IPS-18a (cell line): ENCODE data around the gene HIC1.
A peak's percentile ranks its signal among the peaks of the same experiment; 100 is the strongest.

Experiments used
- H3K27ac ChIP-seq: one replicate; pipeline ENCODE4 v1.5.1; 2013; ENCODE audit warnings: low read length
- H3K27me3 ChIP-seq: one replicate; pipeline ENCODE4 v1.6.1; 2013; ENCODE audit warnings: mild to moderate bottlenecking, low read length; ENCODE audit not compliant: control insufficient read depth, insufficient read depth
- H3K36me3 ChIP-seq: one replicate; pipeline ENCODE4 v1.6.1; 2013; ENCODE audit warnings: low read depth, low read length; ENCODE audit not compliant: control insufficient read depth
- H3K4me1 ChIP-seq: one replicate; pipeline ENCODE4 v1.6.1; 2013; ENCODE audit warnings: low read depth, low read length; ENCODE audit not compliant: control insufficient read depth
- H3K4me3 ChIP-seq: one replicate; pipeline ENCODE4 v1.5.1; 2013; ENCODE audit warnings: low read length
- H3K9ac ChIP-seq: one replicate; pipeline ENCODE4 v1.6.1; 2013; ENCODE audit warnings: mild to moderate bottlenecking, low read length, moderate library complexity
- H3K9me3 ChIP-seq: one replicate; pipeline ENCODE4 v1.6.1; 2013; ENCODE audit warnings: low read depth, low read length; ENCODE audit not compliant: control insufficient read depth

The HIC1 gene

DNA sequence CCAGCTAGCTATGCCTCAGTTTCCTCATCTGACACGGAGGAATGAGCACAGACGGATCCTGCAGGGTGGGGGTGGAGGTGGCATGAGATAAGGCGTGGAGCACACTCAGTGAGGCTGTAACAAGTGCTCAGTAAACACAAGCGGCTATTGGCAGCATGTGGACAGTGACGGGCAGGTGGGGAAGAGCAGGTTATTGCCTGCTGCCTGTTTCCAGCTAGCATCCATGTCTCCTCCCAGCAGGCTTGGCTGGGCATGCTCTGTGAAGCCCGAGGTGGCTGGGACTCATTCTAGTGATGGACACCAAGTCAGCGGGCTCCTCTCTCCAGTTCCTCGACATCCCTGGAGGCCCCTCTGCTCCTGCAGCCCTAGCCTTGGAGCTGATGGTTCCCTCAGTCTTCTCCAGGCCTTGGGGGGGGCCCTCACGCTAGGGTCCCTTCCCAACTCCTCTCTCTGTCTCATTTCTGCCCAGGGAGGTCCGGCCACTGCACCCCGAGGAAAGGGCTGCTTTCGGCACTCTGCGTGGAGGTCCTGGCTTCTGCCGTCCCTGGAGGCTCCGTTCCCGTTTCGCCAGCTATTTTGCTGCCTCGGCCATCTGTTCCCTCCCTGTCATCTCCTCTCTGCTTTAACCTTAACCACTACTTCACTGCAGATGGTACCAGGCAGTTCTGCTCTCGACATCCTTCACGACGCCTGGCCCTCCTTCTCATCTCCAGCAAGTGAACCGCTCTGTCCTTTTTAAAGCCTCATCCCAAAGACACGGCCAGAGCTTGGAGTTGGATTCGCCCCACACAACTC lies 36.0 kb upstream of the HIC1 start:
- no peaks in the 10 kb centered on the region for H3K4me1 ChIP-seq
- no peak overlapping the region for H3K9ac ChIP-seq
- H3K4me3 ChIP-seq: no peak overlapping the region
- H3K27ac ChIP-seq: no peak overlapping the region
- peaks cover 66% of the 10 kb centered on the region for H3K27me3 ChIP-seq
- no peaks in the 10 kb centered on the region for H3K9me3 ChIP-seq
- H3K36me3 ChIP-seq: no peaks in the 10 kb centered on the region

DNA sequence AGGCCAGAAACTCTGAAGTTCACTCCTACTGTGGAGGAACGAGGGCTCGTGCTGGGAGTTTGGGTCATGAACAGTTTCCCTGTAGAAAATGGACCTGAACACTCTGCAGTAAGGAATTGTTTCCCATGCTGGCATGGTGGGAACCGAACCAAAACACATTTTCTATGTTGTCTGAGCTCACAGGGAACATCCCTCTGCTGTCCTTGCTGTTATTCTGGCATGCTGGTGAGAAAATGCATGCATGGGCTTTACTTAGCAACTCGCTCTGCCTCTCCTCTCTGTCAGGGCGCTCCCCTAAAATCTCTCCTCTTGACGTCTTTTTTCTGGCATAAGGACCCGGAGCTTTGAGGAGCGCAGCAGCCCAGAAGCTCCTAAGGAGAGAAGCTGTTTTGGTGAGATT lies 35.2 kb upstream of the HIC1 start:
- Histone ChIP-seq H3K4me1 (no peaks in the 10 kb centered on the region), H3K27ac (no peak overlapping the region), H3K36me3 (no peaks in the 10 kb centered on the region), H3K4me3 (no peak overlapping the region), H3K27me3 (peaks cover 74% of the 10 kb centered on the region), H3K9ac (no peak overlapping the region), H3K9me3 (no peaks in the 10 kb centered on the region)

DNA sequence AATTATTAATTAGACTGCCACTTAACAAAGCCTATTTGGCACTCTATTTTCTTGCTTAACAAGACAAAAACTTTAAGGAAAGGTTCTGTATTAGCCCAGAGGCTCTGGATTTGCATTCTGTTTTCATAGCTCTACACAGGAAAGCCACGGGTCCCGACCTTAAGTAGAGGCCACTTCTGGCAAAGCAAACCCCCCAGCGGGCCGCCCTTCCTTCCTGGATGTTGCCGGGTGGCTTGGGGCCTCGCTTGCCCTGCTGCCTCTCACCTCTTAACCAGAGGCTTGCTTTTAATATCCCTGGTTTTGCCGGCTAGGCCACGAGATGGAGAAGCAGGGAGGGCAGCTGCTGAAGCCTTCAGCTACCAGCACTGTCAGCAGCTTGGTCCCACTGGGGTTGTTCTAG lies 34.2 kb upstream of the HIC1 start:
- no peak overlapping the region for H3K27ac ChIP-seq
- H3K9ac ChIP-seq: no peak overlapping the region
- H3K27me3 ChIP-seq: peaks cover 84% of the 10 kb centered on the region
- no peak overlapping the region for H3K4me3 ChIP-seq
- no peaks in the 10 kb centered on the region for H3K4me1 ChIP-seq
- H3K36me3 ChIP-seq: no peaks in the 10 kb centered on the region
- H3K9me3 ChIP-seq: no peaks in the 10 kb centered on the region

DNA sequence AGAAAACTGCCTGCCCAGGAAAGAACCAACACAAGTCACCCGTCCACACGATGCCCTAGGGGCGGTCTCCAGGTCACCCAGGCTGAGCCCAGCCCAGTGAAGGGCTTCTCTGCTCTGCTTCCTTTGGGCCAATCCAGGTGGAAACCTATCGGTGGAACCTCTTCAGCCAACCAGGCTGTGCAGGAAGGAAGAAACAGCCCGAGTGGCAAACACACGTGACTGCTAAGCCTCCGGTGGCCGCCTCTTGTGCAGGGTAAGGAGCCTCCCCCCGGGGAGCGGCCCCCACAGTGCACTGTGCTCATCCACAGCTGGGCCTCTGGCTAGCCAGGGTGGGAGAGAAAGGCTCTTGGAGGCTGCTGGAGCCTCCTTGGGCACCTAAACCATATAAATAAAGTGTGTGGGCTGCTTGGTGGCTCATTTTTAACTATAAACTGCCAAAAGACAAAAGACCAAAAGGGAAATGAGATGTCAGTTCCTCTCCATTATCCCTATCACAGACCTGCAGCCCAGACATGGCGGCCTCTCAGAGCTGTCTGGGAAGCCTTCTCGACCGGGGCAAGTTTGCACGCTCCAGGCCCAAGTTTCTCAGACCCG lies 32.2 kb upstream of the HIC1 start:
- H3K27me3 ChIP-seq: peaks cover 95% of the 10 kb centered on the region
- H3K36me3 ChIP-seq: no peaks in the 10 kb centered on the region
- H3K27ac ChIP-seq: no peak overlapping the region
- H3K4me1 ChIP-seq: no peaks in the 10 kb centered on the region
- H3K4me3 ChIP-seq: no peak overlapping the region
- H3K9me3 ChIP-seq: no peaks in the 10 kb centered on the region
- H3K9ac ChIP-seq: no peak overlapping the region

DNA sequence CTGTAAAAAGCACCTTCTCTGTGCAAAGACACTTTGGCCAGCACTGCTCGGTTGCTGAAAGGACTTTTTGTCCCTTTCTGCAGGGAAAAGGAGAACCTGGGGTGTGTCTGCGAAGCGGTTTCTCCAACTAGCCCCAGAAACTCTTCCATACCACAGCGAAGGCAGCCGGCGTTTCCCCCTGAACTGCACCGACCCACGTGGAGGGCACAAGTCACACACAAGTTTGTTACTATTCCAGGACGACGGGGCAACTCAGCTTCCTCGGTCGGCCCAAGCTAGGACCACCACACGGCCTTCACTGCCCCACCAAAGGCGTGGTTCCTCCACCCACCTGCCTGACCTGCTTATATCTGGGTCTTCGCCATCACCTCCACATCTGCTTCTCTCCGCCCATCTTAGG lies 31.6 kb upstream of the HIC1 start:
- Histone ChIP-seq H3K4me1 (no peaks in the 10 kb centered on the region), H3K27ac (no peak overlapping the region), H3K36me3 (no peaks in the 10 kb centered on the region), H3K4me3 (no peak overlapping the region), H3K9ac (no peak overlapping the region), H3K27me3 (peaks cover 95% of the 10 kb centered on the region), H3K9me3 (no peaks in the 10 kb centered on the region)

DNA sequence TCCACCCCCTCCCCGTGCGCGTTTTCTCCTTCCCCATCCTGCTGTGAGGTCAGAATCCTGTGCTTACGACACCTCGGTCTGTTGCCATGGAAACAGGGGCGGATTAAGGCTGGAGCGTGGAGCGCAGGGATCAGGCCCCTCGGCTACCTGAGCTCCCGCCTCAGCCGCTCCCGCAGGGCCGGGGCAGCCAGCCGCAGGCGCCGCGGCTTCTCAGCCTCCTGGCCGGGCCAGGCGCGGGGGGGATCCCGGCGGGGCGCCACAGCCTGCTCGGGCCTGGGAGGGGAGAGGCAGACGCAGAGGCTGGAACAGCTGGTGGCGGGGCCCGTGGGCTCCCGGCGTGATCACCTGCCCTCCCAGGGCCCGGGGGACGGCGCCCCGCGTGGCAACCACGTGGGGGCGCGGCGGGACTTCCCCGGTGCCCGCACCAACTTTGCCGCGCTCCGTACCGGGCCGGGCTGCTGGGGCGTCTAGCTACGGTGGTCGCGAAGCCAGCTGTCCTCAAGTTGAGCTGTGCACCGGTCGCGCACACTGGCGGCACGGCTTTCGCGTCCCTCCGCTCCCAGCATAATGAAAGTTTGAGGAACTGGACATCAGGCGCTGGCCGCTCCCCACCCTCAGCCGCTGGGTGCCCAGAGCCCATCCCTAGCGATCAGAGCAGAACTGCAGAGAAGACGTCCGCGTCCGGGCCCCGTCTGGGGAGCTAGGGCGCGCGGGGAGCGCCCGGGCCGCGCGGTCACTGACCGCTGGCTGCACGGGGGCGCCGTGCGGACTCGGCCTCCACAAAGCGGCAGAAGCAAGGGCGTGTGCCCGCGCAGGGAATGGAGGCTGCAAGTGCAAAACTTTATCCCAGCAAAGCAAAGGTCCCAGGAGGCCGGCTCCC lies 31.0 kb upstream of the HIC1 start:
- Histone ChIP-seq H3K4me3 (peak overlapping the region; percentile 42), H3K27me3 (peaks cover 95% of the 10 kb centered on the region), H3K27ac (no peak overlapping the region), H3K4me1 (no peaks in the 10 kb centered on the region), H3K36me3 (no peaks in the 10 kb centered on the region), H3K9ac (no peak overlapping the region), H3K9me3 (no peaks in the 10 kb centered on the region)

DNA sequence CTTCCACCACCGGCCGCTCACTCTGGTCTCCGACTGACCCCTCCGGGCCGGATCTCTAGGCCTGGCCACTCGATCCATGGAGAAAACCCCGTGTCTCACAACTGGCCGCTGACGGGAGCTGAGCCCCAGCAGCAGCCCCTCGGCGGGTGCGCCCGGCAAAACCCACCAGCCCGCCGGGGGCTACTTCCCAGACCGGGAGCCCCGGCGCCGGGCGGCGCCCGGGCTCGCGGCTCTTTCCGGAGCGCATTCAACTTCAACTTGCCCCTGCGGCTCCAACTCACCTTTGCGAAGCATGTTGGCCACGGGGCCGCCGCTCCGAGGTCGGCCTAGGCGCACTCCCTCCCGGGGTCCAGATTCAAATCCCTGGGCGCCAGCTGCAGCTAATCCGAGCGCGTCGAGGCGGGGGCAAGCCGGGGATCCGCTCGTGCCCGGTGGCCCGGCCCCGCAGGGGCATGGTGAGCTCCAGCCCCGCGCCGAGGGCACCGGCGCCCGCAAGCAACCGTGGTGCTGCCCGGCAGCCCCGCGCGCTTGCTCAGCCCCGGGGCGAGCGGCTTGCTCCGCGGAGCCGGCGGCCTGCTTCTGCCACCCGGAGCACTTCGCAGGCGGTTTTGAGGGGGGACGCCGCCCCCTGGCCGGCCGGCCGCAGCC lies 30.2 kb upstream of the HIC1 start:
- peaks cover 95% of the 10 kb centered on the region for H3K27me3 ChIP-seq
- H3K36me3 ChIP-seq: no peaks in the 10 kb centered on the region
- H3K9me3 ChIP-seq: no peaks in the 10 kb centered on the region
- no peak overlapping the region for H3K27ac ChIP-seq
- H3K4me1 ChIP-seq: peaks cover 3% of the 10 kb centered on the region
- peak overlapping the region; percentile 42 for H3K4me3 ChIP-seq
- no peak overlapping the region for H3K9ac ChIP-seq

DNA sequence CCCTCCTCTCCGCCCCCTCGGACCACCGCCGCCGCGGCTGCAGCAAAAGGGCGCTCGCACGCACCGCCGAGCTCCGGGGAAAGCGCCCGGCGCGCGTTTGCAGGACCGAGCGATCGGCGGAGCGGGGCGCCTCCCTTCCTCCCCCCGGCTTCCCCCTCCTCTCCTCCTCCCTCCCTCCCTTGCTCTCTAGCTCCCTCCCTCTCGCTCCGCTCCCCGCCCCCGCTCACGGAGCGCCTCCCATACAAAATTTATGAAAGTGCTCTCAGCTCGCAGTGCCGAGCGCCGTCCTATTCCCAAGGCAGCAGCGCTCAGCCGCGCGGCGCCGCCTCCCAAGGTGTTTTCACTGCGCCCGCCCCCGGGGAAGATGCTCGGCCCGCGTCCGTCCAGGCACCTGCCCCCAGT lies 29.7 kb upstream of the HIC1 start, which contains the start of gene RTN4RL1:
RTN4RL1 (minus strand) TSS at position 115 of the 402 bp plus-strand sequence. CDS start 469 bp downstream, outside the sequence.
- no peaks in the 10 kb centered on the region for H3K36me3 ChIP-seq
- H3K27ac ChIP-seq: no peak within 1 kb of the TSS
- no peak within 1 kb of the TSS for H3K9ac ChIP-seq
- H3K4me3 ChIP-seq: peak within 1 kb of the TSS; percentile 42
- no peaks in the 10 kb centered on the region for H3K9me3 ChIP-seq
- peaks cover 4% of the 10 kb centered on the region for H3K4me1 ChIP-seq
- H3K27me3 ChIP-seq: peaks cover 91% of the 10 kb centered on the region

DNA sequence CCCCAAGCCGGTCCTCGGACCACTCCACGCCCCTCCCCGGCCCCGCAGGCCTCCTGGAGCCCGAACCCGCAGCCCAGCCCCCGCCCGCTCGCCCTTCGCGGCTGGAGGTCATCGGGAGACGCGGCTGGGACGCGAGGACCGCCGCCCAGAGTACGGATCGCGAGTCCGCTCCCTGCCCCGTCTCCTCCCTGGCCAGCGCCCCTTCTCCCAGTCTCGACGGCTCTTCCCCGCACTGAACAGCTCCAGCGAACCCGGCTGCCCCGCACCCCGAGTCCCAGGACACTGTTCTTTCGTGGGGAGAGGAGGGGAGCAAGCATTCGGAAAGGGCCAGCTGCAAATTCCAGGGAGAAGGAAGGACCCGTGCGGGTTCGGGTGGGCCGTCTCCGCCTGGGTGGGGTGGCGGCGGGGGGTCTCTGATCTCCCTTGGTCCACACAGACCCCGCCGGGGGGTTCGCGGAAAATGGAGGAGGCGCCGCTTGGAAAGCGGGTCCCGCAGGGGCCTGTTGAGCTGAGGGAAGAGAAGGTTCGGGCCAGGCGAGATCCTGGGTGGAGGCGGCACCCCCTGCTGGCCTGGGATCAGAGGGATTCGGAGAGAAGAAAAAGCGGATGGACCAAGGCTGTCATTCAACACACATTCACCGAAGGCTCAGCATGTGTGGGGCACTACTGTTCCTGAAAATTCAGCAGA lies 29.1 kb upstream of the HIC1 start:
- Histone ChIP-seq H3K9ac (no peak overlapping the region), H3K27me3 (peaks cover 86% of the 10 kb centered on the region), H3K36me3 (no peaks in the 10 kb centered on the region), H3K4me3 (peak overlapping the region; percentile 42), H3K9me3 (no peaks in the 10 kb centered on the region), H3K27ac (no peak overlapping the region), H3K4me1 (peaks cover 5% of the 10 kb centered on the region)

DNA sequence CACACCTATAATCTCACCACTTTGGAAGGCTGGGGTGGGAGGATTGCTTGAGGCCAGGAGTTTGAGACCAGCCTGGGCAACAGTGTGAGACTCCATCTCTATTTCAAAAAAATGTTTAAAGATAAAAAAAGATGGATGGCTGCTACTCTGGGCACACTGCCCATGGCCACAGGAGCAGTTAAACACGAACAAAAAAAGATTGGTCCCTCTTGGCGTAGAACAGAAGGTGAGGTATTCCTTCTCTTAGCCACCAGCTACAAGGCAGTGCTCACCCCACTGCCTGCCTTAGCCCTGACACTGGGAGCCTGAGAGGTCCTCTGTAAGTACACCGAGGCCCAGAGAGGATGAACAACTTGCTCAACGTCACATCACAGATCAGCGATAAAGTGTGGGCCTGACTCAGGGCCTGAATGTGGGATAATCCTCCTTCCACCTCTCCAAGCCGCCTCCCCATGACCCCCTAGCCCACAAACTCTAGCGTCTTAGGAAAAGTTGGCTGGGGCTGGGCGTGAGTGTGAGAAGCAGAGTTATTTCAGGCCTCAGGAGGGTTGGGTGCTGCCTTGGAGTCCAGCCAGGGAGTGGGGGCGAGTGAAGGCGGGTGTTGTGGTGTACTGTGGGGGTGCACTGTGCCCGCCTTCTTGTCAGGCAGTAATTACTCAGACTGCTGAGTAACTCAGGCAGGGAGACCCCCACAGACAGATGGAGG lies 27.2 kb upstream of the HIC1 start:
- Histone ChIP-seq H3K27ac (no peak overlapping the region), H3K9ac (no peak overlapping the region), H3K4me3 (no peak overlapping the region), H3K27me3 (peaks cover 72% of the 10 kb centered on the region), H3K9me3 (no peaks in the 10 kb centered on the region), H3K36me3 (no peaks in the 10 kb centered on the region), H3K4me1 (peaks cover 7% of the 10 kb centered on the region)
